Chondrocyte (in vitro differentiated cells): Measurements from ENCODE around the gene C2CD3. TPM values are rescaled to one million over a fixed set of nuclear protein-coding genes. Genes with fewer than 3 reads are reported as not detected.

Experiments
- DNase-seq: peaks from one replicate; pipeline ENCODE4 v3.0.0; 2021; ENCODE audit warnings: mixed read lengths, low spot score
- H3K27ac Mint-ChIP-seq: one replicate; pipeline ENCODE4 v1.8.0; 2021; ENCODE audit warnings: mild to moderate bottlenecking, moderate library complexity, mixed read lengths; ENCODE audit not compliant: unreplicated experiment
- H3K27me3 Mint-ChIP-seq: 2 replicates; pipeline ENCODE4 v1.8.0; 2021; ENCODE audit warnings: low read depth, mixed read lengths
- H3K36me3 Mint-ChIP-seq: 2 replicates; pipeline ENCODE4 v1.8.0; 2021; ENCODE audit warnings: low read depth, mixed read lengths
- H3K4me1 Mint-ChIP-seq: 2 replicates; pipeline ENCODE4 v1.8.0; 2021; ENCODE audit warnings: low read depth, mild to moderate bottlenecking, mixed read lengths
- H3K4me3 Mint-ChIP-seq: one replicate; pipeline ENCODE4 v1.8.0; 2021; ENCODE audit warnings: mild to moderate bottlenecking, moderate library complexity, mixed read lengths; ENCODE audit not compliant: unreplicated experiment
- H3K9me3 Mint-ChIP-seq: 2 replicates; pipeline ENCODE4 v1.8.0; 2021; ENCODE audit warnings: low read depth, mixed read lengths
- total RNA-seq: library from RNA; stranded (reverse); gene quantifications from 3 replicates; pipeline ENCODE4 v1.2.1, GENCODE V29; 2021
- TF ChIP-seq, protein P1 (sequence below): fragments of 200-600 bp; sonication (generic); IDR thresholded peaks from 2 replicates; pipeline ENCODE4 v1.5.0; 2021; ENCODE audit warnings: antibody characterized with exemption, mild to moderate bottlenecking, moderate library complexity

The C2CD3 gene
- total RNA-seq, 1 donor from 2014 or later: 14.7 TPM

DNA sequence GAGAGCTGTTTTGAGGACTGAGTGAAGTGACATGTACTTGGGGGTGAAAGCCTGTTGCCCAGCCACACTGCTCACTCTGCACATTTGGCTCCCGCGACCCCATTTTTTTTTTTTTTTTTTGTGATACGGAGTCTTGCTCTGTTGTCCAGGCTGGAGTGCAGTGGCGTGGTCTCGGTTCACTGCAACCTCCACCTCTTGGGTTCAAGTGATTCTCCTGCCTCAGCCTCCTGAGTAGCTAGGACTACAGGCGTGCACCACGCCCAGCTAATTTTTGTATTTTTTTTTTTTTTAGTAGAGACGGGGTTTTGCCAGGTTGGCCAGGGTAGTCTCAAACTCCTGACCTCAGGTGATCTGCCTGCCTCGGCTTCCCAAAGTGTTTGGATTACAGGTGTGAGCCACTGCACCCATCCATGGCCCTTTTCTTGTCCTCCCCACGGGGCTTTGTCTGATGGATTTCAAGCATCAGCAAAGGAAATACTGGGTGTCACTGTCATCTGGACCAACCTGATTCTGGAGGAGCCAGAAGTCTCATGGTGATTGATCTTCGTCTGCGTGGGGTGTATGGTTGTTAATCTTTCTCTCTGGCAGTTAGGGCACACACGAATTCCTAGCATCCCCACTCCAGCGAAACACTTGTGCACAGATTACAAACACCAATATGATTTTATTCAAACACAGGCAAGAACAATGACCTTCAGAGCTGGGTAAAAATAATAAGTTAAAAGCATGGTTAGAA lies 158.6 kb downstream of the C2CD3 start:
- Mint-ChIP-seq H3K36me3 (peaks cover 17% of the 10 kb centered on the region), H3K27me3 (no peaks in the 10 kb centered on the region), H3K27ac (no peak overlapping the region), H3K4me3 (no peak overlapping the region), H3K9me3 (no peaks in the 10 kb centered on the region), H3K4me1 (peaks cover 12% of the 10 kb centered on the region)
- no peak for DNase-seq
- TF ChIP-seq, protein P1, sequence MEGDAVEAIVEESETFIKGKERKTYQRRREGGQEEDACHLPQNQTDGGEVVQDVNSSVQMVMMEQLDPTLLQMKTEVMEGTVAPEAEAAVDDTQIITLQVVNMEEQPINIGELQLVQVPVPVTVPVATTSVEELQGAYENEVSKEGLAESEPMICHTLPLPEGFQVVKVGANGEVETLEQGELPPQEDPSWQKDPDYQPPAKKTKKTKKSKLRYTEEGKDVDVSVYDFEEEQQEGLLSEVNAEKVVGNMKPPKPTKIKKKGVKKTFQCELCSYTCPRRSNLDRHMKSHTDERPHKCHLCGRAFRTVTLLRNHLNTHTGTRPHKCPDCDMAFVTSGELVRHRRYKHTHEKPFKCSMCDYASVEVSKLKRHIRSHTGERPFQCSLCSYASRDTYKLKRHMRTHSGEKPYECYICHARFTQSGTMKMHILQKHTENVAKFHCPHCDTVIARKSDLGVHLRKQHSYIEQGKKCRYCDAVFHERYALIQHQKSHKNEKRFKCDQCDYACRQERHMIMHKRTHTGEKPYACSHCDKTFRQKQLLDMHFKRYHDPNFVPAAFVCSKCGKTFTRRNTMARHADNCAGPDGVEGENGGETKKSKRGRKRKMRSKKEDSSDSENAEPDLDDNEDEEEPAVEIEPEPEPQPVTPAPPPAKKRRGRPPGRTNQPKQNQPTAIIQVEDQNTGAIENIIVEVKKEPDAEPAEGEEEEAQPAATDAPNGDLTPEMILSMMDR: no peak

DNA sequence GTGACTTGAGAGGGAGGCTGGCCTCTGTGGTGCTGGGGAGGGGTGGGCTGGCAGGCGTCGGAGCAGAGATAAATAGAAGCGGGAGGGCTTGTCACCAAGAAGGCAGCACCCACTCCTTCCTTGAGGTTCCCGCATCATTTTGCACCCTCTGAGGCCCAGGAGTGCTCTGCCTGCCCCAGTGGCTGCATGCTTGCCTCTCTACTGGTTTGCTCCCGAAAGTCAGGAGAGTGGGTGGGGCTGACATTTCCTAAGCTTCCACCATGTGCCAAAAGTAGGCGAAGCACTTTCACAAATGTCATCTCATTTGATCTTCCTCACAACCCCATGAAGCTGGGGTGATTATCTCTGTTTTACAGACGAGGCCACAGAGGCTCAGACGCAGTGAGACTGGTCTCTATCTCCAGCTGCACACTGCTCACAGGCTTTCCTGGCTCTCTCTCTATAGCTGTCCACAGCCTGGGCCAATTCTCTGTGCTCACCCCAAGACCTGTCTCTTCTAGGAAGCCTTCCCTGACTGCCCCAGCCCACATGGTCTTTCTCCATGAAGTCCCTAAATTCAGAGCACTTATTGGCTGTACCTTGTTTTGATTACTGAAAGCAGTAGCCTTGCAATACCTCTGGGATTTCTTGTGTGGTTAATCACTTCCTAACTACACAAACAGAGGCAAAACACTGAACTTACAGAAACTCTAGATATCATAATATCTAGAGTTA lies 159.3 kb downstream of the C2CD3 start:
- Mint-ChIP-seq H3K27ac (peak overlapping the region; percentile 52), H3K4me3 (no peak overlapping the region), H3K9me3 (no peaks in the 10 kb centered on the region), H3K27me3 (no peaks in the 10 kb centered on the region), H3K4me1 (peaks cover 5% of the 10 kb centered on the region), H3K36me3 (peaks cover 10% of the 10 kb centered on the region)
- TF ChIP-seq, protein P1: no peak
- no peak for DNase-seq

DNA sequence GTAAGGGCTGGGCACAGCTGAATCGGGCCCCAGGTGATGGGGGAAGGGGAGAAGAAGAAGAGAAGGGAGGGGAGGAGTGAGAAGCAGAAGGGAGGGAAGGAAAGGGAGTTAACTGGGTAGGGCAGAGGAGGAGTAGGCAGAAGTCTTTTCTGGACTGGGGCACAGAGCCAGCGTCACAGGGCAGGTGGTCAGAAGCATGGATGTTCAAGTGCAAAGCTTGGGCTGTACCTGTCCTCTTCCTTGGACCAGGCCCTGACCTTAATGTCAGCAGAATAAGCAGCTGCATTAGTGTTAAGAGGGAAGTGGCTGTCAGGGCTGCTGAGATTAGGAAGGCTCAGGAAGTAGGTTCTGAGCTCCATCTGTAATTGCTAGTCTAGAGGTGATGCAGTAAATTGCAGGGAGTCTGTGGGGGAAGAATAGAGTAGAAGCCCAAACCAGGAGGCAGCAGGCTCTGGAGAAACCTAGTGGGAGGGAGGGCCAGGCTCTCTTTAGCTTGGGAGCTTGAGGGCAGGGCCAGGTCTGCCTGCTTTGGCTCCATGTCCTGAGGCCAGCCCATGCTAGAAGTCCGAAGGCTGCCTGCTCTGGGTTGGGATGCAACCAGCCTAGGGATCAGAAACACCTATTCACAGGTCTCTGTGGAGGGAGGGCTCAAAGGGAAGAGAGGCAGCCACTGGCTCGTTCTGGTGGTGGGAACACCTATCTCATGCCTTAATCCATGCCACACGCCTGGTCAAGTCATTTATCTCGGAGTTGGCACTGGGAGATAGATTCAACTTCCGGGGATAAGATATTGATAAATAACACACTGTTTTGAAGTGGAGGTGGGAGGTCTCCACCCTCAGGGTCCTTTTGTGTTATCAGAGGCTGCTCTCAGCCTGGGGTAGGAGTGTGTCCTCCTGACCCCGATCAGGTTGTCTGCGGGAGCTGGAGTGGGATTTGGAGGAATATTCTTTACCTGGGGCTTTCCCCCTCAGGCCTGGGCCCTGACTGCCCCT lies 160.2 kb downstream of the C2CD3 start:
- Mint-ChIP-seq H3K36me3 (peaks cover 7% of the 10 kb centered on the region), H3K27me3 (no peaks in the 10 kb centered on the region), H3K27ac (no peak overlapping the region), H3K4me3 (no peak overlapping the region), H3K9me3 (no peaks in the 10 kb centered on the region), H3K4me1 (peaks cover 4% of the 10 kb centered on the region)
- TF ChIP-seq, protein P1: no peak
- DNase-seq: no peak

DNA sequence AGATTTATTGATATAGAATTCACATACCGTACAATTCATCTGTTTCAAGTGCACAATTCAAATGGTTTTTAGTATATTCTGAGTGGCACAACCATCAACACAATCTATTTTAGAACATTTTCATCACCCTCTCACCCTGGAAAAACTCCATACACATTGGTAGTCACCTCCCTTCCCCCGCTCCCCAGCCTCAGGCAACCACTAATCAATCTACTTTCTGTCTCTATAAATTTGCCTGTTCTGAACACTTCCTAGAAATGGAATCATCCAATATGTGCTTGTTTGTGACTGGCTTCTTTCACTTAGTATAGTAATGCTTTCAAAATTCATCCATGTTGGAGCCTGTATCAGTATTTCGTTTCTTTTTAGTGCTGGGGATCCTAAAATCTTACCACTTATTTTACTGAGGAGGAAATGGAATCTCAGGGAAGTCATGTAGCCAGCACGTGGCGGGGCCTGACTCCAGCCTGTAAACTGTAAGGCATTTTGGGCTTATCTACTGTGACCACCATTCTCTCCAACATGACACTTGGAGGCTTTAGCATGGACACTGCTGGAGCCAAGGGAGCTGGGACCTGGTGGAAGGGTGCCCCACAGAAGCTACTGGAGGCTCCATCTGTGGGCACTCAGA lies 161.0 kb downstream of the C2CD3 start:
- no peaks in the 10 kb centered on the region for H3K9me3 Mint-ChIP-seq
- no peaks in the 10 kb centered on the region for H3K27me3 Mint-ChIP-seq
- no peak for DNase-seq
- TF ChIP-seq, protein P1: no peak
- H3K4me1 Mint-ChIP-seq: peaks cover 4% of the 10 kb centered on the region
- peaks cover 7% of the 10 kb centered on the region for H3K36me3 Mint-ChIP-seq
- no peak overlapping the region for H3K27ac Mint-ChIP-seq
- H3K4me3 Mint-ChIP-seq: no peak overlapping the region
